Measurements from ENCODE around the gene PIP4K2A.

Gene PIP4K2A

DNA sequence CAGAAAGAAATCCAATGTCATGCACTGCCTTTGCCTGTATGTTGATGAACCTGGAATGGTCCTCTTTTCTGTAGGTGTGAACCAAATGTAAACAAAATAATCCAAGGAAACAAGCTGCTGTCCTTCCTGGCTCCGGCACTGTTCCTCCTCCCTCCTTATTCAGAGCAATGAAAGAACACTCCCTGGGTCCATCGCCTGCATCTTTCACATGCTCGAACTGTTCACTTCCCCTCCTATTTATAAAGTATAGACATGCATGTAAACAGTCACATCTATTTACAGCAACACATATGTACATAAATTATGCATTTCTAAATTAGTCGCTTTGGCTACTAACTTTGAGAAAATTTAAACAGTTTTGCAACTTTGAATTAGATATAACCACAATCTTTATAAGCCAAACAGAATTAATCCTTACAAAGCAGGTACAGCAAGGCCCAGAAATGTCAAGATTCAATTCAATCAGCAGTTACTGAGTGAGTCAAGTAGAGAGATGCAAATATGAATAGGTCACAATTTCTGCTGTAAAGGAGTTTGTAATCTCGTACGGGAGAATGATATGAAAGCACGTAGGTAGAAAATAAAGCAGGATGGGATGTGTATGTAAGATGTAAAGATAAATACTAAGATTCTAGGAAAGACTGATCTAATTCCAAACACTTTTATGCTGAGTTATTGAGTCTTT is 162.6 kb downstream of the PIP4K2A start:
- ChIA-PET POLR2A (interaction anchor here (0.7 to 1.4 kb wide), 3 partner anchors 115 to 236 kb away, joined by 3 to 8 read pairs (median 3); partner anchors contain the start of gene COMMD3), CTCF (interaction anchor here (0.6 to 1.2 kb wide), 6 partner anchors 8 to 125 kb away, joined by 3 to 4 read pairs (median 3); no protein-coding TSS in a partner anchor)
- TF ChIP-seq CTBP1 (IDR thresholded peaks at IDR 0.05; ENCODE audit: borderline replicate concordance) (no peak), FOXM1 (IDR thresholded peaks at IDR 0.05; ENCODE audit: borderline replicate concordance) (no peak), NFRKB (IDR thresholded peaks at IDR 0.05) (no peak), FOXA1 (IDR thresholded peaks at IDR 0.05) (no peak), LEF1 (IDR thresholded peaks at IDR 0.05; ENCODE audit: borderline replicate concordance) (no peak), L3MBTL2 (conservative IDR thresholded peaks at IDR 0.05) (no peak), ELF4 (IDR thresholded peaks at IDR 0.05) (no peak), TARDBP (IDR thresholded peaks at IDR 0.05) (no peak), SUZ12 (IDR thresholded peaks at IDR 0.05) (no peak), FOXK2 (IDR thresholded peaks at IDR 0.05) (no peak), BHLHE40 (IDR thresholded peaks at IDR 0.05; ENCODE audit: borderline replicate concordance) (no peak), ARNT (IDR thresholded peaks at IDR 0.05) (no peak), SP1 (IDR thresholded peaks at IDR 0.05) (no peak), ZNF384 (IDR thresholded peaks at IDR 0.05) (no peak), HDGF (IDR thresholded peaks at IDR 0.05; ENCODE audit: borderline replicate concordance) (no peak)
- TF ChIP-seq, protein P1, sequence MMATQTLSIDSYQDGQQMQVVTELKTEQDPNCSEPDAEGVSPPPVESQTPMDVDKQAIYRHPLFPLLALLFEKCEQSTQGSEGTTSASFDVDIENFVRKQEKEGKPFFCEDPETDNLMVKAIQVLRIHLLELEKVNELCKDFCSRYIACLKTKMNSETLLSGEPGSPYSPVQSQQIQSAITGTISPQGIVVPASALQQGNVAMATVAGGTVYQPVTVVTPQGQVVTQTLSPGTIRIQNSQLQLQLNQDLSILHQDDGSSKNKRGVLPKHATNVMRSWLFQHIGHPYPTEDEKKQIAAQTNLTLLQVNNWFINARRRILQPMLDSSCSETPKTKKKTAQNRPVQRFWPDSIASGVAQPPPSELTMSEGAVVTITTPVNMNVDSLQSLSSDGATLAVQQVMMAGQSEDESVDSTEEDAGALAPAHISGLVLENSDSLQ (IDR thresholded peaks at IDR 0.05): no peak
- no peak for DNase-seq (ENCODE audit: extremely low spot score)

DNA sequence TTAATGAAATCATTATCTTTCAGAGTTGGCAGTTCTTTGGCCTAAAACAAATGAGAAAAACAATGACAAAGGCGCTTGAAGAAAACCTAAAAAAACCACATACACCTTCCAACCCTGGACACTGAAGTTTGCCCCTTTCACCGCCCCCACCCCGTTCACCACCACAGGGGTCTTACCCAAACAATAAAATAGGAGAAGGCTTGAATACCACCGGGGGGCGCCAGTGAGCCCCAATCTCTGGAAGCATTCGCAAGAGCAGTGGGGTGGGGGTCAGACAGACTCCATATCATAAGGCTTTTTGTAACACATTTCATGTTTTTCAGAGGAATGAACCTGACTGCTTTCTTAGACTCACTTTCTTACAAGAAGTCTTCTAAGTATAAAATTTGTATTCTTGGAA is 163.6 kb downstream of the PIP4K2A start:
- TF ChIP-seq ZNF384 (IDR thresholded peaks at IDR 0.05): no peak
- TF ChIP-seq HDGF (IDR thresholded peaks at IDR 0.05; ENCODE audit: borderline replicate concordance): no peak
- TF ChIP-seq FOXM1 (IDR thresholded peaks at IDR 0.05; ENCODE audit: borderline replicate concordance): no peak
- no peak for TF ChIP-seq LEF1 (IDR thresholded peaks at IDR 0.05; ENCODE audit: borderline replicate concordance)
- TF ChIP-seq, protein P1 (IDR thresholded peaks at IDR 0.05): no peak
- no peak for TF ChIP-seq FOXA1 (IDR thresholded peaks at IDR 0.05)
- no peak for TF ChIP-seq CTBP1 (IDR thresholded peaks at IDR 0.05; ENCODE audit: borderline replicate concordance)
- no peak for TF ChIP-seq ARNT (IDR thresholded peaks at IDR 0.05)
- no peak for TF ChIP-seq SUZ12 (IDR thresholded peaks at IDR 0.05)
- TF ChIP-seq TARDBP (IDR thresholded peaks at IDR 0.05): no peak
- TF ChIP-seq FOXK2 (IDR thresholded peaks at IDR 0.05): no peak
- no peak for TF ChIP-seq BHLHE40 (IDR thresholded peaks at IDR 0.05; ENCODE audit: borderline replicate concordance)
- CTCF ChIA-PET: interaction anchor here (0.7 to 1.2 kb wide), 4 partner anchors 26 to 573 kb away, joined by 3 to 4 read pairs (median 3); no protein-coding TSS in a partner anchor
- peak; percentile 57 for DNase-seq (ENCODE audit: extremely low spot score)
- POLR2A ChIA-PET: interaction anchor here (0.9 to 1.4 kb wide), 2 partner anchors 113 to 235 kb away, joined by 3 to 8 read pairs; partner anchors contain the start of gene COMMD3

DNA sequence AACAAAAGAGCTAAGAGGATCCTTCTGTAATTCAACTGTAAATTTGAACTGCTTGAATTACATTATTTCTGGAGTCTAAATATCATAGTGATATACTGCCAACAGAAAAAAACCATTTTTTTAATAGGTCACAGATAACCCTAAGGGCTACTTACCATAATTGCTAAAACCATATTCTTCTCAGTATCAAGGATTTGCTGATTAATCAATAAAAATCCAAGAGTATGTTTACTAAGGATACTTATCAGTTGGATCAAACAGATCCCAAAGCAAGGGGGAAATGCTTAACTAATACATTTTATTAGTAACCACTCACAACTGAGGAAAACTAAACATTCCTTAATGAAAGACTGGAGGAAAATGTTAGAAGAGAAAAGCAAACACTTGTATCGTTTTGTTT is 166.0 kb downstream of the PIP4K2A start:
- POLR2A ChIA-PET: no interaction called here
- TF ChIP-seq CTBP1 (IDR thresholded peaks at IDR 0.05; ENCODE audit: borderline replicate concordance) (no peak), FOXK2 (IDR thresholded peaks at IDR 0.05) (no peak), FOXM1 (IDR thresholded peaks at IDR 0.05; ENCODE audit: borderline replicate concordance) (no peak), SP1 (IDR thresholded peaks at IDR 0.05) (no peak), TARDBP (IDR thresholded peaks at IDR 0.05) (no peak)
- TF ChIP-seq, protein P1 (IDR thresholded peaks at IDR 0.05): no peak
- no peak for DNase-seq (ENCODE audit: extremely low spot score)
- CTCF ChIA-PET: interaction anchor here (1.3 kb wide), 1 partner anchor 9 kb away, joined by 3 read pairs; no protein-coding TSS in a partner anchor

DNA sequence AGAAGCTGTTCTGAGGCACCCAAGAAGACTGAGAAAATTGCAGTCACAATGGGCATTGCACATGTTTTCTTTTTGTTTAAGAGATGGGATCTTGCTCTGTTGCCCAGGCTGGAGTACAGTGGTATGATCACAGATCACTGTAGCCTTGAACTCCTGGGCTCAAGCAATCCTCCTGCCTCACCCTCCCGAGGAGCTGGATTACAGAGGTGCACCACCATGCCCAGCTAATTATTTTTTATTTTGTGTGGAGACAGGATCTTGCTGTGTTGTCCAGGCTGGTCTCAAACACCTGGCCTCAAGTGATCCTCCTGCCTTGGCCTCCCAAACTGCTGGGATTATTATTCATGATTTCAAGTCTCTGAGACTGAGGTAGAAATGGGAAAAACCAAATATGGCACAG is 168.7 kb downstream of the PIP4K2A start:
- TF ChIP-seq ELF4 (IDR thresholded peaks at IDR 0.05) (no peak), FOXA1 (IDR thresholded peaks at IDR 0.05) (no peak), TARDBP (IDR thresholded peaks at IDR 0.05) (no peak), SP1 (IDR thresholded peaks at IDR 0.05) (no peak), LEF1 (IDR thresholded peaks at IDR 0.05; ENCODE audit: borderline replicate concordance) (no peak), SUZ12 (IDR thresholded peaks at IDR 0.05) (no peak), NFRKB (IDR thresholded peaks at IDR 0.05) (no peak)
- no peak for DNase-seq (ENCODE audit: extremely low spot score)
- CTCF ChIA-PET: no interaction called here
- POLR2A ChIA-PET: no interaction called here

DNA sequence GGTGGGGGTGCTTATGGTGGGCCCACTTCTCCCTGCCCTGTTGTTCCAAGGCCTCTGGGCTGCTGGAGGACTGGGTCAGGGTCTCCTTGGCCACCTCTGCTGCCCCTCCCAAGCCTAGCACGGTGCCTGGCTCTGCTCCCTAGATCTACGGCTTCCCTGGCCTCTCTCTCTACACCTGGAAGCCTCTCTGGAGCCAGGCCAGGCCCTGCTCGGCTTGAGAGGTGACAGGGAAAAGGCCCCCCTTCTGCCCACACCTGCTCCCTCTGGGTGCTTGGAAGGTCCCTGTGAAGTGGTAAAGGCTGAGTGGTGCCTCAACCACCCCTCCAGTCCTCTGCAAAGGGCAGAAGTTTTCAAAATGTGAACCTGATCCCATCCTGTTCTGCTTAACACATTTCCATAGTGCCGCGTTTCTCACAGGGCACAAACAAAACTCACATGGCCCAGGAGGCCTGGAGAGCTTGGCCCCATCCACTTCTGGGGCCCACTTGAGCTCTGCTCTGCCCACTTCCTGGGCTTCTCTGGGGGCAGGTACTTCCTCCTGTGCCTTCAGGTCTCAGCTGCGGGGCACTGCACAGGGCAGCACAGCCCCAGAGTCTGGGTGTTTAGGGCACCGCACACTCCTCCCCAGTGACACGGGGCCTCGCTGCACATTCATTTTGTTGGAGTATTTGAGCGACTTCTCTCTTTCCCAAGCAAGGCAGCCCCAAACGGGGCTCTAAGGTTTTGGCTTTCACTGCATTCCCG is 169.9 kb downstream of the PIP4K2A start:
- no peak for DNase-seq (ENCODE audit: extremely low spot score)
- ChIA-PET CTCF (no interaction called here), POLR2A (no interaction called here)
- TF ChIP-seq FOXA1 (IDR thresholded peaks at IDR 0.05) (no peak), ARNT (IDR thresholded peaks at IDR 0.05) (no peak), FOXK2 (IDR thresholded peaks at IDR 0.05) (no peak), LEF1 (IDR thresholded peaks at IDR 0.05; ENCODE audit: borderline replicate concordance) (no peak), TARDBP (IDR thresholded peaks at IDR 0.05) (no peak)
- TF ChIP-seq, protein P1 (IDR thresholded peaks at IDR 0.05): no peak

Measured in HEK293T (cell line).